ENCODE data around the gene MVB12B.

- TF ChIP-seq CTCF (IDR thresholded peaks at IDR 0.05; ENCODE audit: low read depth, low read length) (no peak), EZH2phosphoT487 (IDR thresholded peaks at IDR 0.05; ENCODE audit: low read depth) (no peak)
Measured at GRCh38 chr9:126302730-126303129, 23.9 kb upstream of the MVB12B start.

All from OCI-LY3 (cell line).